H1 (cell line): Measurements from ENCODE around the gene GNAL.
"Not testable (repeated sequence)": the region's sequence is repeated elsewhere in the genome, so short reads cannot be mapped to it uniquely, and the experiment has no call there.

Source experiments
- CHD2 ChIP-seq: IDR thresholded peaks from 2 replicates; pipeline ENCODE4 v1.6.1; 2012; ENCODE audit warnings: low read length, improper control_type of control experiment
- CTCF ChIP-seq, 3 experiments: IDR thresholded peaks; 1 replicate in 2 of 3; 2 replicates in 1 of 3; pipeline versions ENCODE4 v1.5.1 to v1.6.1; 2011; ENCODE audit warnings: low read length in 3 of 3, mild to moderate bottlenecking in 3 of 3, inconsistent platforms in 2 of 3, low read depth in 1 of 3, moderate library complexity in 1 of 3; ENCODE audit not compliant: insufficient read depth in 1 of 3; ENCODE audit errors: control extremely low read depth in 1 of 3
- MAX ChIP-seq: IDR thresholded peaks from 2 replicates; pipeline ENCODE4 v1.6.1; 2012; ENCODE audit warnings: inconsistent platforms
- POLR2A ChIP-seq, 2 experiments: IDR thresholded peaks; 1 replicate in 1 of 2; 2 replicates in 1 of 2; pipeline ENCODE4 v1.6.1; 2011; ENCODE audit warnings: low read depth in 2 of 2, low read length in 2 of 2, mild to moderate bottlenecking in 2 of 2; ENCODE audit errors: control extremely low read depth in 1 of 2
- RFX5 ChIP-seq: IDR thresholded peaks from 2 replicates; pipeline ENCODE4 v1.6.1; 2011; ENCODE audit warnings: low read depth, low read length, improper control_type of control experiment, borderline replicate concordance
- SP2 ChIP-seq: IDR thresholded peaks from 2 replicates; pipeline ENCODE4 v1.6.1; 2012; ENCODE audit warnings: mild to moderate bottlenecking, low read length, inconsistent platforms
- YY1 ChIP-seq: IDR thresholded peaks from 2 replicates; pipeline ENCODE4 v1.6.1; 2011; ENCODE audit warnings: low read depth, mild to moderate bottlenecking, low read length

- TF ChIP-seq MAX; CHD2; CTCF (IDR thresholded peaks at IDR 0.05; ENCODE audit: control extremely low read depth in 1 of 3, insufficient read depth in 1 of 3, low read depth in 1 of 3, low read length in 3 of 3); POLR2A (IDR thresholded peaks at IDR 0.05; ENCODE audit: control extremely low read depth in 1 of 2, low read depth in 2 of 2, low read length in 2 of 2); SP2; RFX5; YY1: not testable (repeated sequence)
Observed at GRCh38 chr18:11716767-11717315, 27.8 kb downstream of the GNAL start.
